ENCODE results near the gene DENND6A. TPM values are rescaled to one million over a fixed set of nuclear protein-coding genes. Genes with fewer than 3 reads are reported as not detected.
A peak's percentile ranks its signal among the peaks of the same experiment; 100 is the strongest.

The DENND6A gene
- total RNA-seq, 1 donor from 2014 or later: 21.5 TPM

DNA sequence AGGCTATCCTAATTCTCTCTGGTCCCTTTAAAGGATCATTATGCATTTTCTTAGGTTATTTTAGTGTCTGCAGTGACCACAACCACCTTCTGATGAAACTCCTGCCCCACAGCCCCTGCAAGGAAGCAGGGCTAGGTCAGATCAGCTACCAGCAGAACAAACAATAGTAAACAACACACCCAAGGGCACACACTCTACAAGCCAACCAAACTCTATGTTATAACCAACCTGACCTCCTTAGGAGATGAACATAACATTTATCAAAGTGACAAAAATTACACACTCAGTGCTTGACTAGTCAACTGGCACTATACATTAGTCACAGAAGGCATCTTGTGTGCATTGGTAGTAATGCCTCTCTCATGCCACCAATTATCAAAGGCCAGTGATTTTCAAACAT is 17.3 kb downstream of the DENND6A start:
- Mint-ChIP-seq H3K9me3 (peaks cover 2% of the 10 kb centered on the region), H3K4me3 (no peak overlapping the region), H3K27ac (peak overlapping the region; percentile 82), H3K4me1 (peaks cover 49% of the 10 kb centered on the region), H3K27me3 (no peaks in the 10 kb centered on the region), H3K36me3 (ENCODE audit: low read depth) (peaks cover 30% of the 10 kb centered on the region)
- ChIA-PET CTCF (no interaction called here), POLR2A (interaction anchor here (0.6 to 1.7 kb wide), 3 partner anchors 13 to 209 kb away, joined by 5 to 15 read pairs (median 13); no protein-coding TSS in a partner anchor)
- intact Hi-C loops (cut with micrococcal nuclease): no loop called here
- ATAC-seq (ENCODE audit: low read depth) (peak; percentile 25), DNase-seq (no peak)
- TF ChIP-seq, protein P1, sequence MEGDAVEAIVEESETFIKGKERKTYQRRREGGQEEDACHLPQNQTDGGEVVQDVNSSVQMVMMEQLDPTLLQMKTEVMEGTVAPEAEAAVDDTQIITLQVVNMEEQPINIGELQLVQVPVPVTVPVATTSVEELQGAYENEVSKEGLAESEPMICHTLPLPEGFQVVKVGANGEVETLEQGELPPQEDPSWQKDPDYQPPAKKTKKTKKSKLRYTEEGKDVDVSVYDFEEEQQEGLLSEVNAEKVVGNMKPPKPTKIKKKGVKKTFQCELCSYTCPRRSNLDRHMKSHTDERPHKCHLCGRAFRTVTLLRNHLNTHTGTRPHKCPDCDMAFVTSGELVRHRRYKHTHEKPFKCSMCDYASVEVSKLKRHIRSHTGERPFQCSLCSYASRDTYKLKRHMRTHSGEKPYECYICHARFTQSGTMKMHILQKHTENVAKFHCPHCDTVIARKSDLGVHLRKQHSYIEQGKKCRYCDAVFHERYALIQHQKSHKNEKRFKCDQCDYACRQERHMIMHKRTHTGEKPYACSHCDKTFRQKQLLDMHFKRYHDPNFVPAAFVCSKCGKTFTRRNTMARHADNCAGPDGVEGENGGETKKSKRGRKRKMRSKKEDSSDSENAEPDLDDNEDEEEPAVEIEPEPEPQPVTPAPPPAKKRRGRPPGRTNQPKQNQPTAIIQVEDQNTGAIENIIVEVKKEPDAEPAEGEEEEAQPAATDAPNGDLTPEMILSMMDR (IDR thresholded peaks at IDR 0.05): no peak

DNA sequence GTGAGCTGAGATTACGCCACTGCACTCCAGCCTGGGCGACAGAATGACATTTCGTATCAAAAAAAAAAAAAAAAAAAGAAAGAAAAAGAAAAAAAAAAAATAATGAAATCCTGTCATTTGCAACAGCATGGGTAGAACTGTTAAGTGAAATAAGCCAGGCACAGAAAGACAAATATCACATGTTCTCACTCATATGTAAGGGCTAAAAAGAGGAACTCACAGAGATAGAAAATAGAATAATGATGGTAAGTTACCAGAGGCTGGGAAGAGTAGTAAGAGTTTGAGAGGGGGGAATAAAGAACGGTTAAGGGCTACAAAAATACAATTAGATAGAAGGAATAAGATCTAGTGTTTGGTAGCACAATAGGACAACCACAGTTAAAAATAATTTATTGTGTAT is 19.7 kb downstream of the DENND6A start:
- Mint-ChIP-seq H3K36me3 (ENCODE audit: low read depth) (peaks cover 27% of the 10 kb centered on the region), H3K4me3 (peak overlapping the region; percentile 12), H3K27ac (peak overlapping the region; percentile 77), H3K27me3 (no peaks in the 10 kb centered on the region), H3K4me1 (peaks cover 53% of the 10 kb centered on the region), H3K9me3 (peaks cover 2% of the 10 kb centered on the region)
- DNase-seq (no peak), ATAC-seq (ENCODE audit: low read depth) (peak; percentile 40)
- intact Hi-C loops (cut with micrococcal nuclease): loop anchor here (5.0 kb wide), 1 partner anchor 756 kb away; no protein-coding TSS in a partner anchor
- ChIA-PET CTCF (no interaction called here), POLR2A (interaction anchor here (0.6 to 1.4 kb wide), 4 partner anchors 16 to 568 kb away, joined by 3 to 7 read pairs (median 3); partner anchors contain the start of gene DENND6A)
- TF ChIP-seq, protein P1 (IDR thresholded peaks at IDR 0.05): no peak

DNA sequence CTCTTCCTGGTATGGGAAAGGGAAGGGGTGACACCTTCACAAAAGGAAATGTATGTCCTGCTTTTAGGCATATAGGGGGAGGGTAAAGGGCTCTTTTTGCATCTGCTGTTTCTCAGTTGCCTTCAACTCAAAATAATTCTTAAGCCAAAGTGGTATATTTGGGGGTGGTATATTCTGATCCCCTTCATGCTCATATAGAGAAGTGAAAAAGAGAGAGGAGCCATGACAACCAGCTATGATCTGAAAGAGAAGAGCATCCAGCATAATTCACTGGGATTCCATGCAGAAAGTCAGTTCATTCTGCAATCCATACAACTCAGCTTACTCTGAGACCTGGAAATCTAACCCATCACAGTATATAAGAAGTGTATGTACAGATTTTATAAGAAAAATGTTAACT is 22.3 kb downstream of the DENND6A start:
- H3K27ac Mint-ChIP-seq: peak overlapping the region; percentile 89
- peaks cover 2% of the 10 kb centered on the region for H3K9me3 Mint-ChIP-seq
- POLR2A ChIA-PET: interaction anchor here (1.2 to 2.5 kb wide), 4 partner anchors 22 to 115 kb away, joined by 5 to 24 read pairs (median 6); partner anchors contain the start of genes ARF4, DENND6A, PDE12 and SLMAP
- peaks cover 45% of the 10 kb centered on the region for H3K4me1 Mint-ChIP-seq
- no peak overlapping the region for H3K4me3 Mint-ChIP-seq
- H3K27me3 Mint-ChIP-seq: no peaks in the 10 kb centered on the region
- ATAC-seq (ENCODE audit: low read depth) (no peak), DNase-seq (no peak)
- peaks cover 32% of the 10 kb centered on the region for H3K36me3 Mint-ChIP-seq (ENCODE audit: low read depth)
- CTCF ChIA-PET: interaction anchor here (1.4 kb wide), 1 partner anchor 9 kb away, joined by 3 read pairs; no protein-coding TSS in a partner anchor
- TF ChIP-seq, protein P1 (IDR thresholded peaks at IDR 0.05): no peak
- intact Hi-C loops (cut with micrococcal nuclease): loop anchor here (2.0 to 5.0 kb wide), 2 partner anchors 114 to 753 kb away; partner anchors contain the start of gene PDE12

DNA sequence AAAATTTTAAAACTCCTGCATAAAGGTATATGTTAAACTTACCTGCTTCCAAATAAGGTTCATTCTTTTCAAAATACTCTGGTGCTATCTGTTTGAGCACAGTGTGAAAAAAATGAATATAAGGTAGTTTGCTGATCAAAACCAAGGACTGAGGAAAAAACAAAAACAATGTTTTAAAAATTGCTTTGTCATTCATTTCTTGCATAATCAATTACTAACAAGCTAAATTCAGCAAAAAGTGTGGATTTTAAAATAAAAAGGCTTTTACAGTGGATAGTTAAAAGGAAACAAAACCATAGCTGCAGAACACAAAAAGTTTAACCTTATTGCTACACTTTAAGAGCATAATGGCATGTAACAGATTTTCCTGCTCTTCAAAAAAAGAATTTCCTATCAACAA is 31.5 kb downstream of the DENND6A start:
- Mint-ChIP-seq H3K4me1 (no peaks in the 10 kb centered on the region), H3K27ac (no peak overlapping the region), H3K4me3 (no peak overlapping the region), H3K27me3 (no peaks in the 10 kb centered on the region), H3K36me3 (ENCODE audit: low read depth) (peaks cover 60% of the 10 kb centered on the region), H3K9me3 (no peaks in the 10 kb centered on the region)
- ATAC-seq (ENCODE audit: low read depth) (no peak), DNase-seq (no peak)
- ChIA-PET POLR2A (interaction anchor here (0.6 to 0.7 kb wide), 2 partner anchors 10 to 191 kb away, joined by 4 to 6 read pairs; no protein-coding TSS in a partner anchor), CTCF (no interaction called here)
- TF ChIP-seq, protein P1 (IDR thresholded peaks at IDR 0.05): no peak
- intact Hi-C loops (cut with micrococcal nuclease): loop anchor here (10.0 kb wide), 1 partner anchor 193 kb away; no protein-coding TSS in a partner anchor

DNA sequence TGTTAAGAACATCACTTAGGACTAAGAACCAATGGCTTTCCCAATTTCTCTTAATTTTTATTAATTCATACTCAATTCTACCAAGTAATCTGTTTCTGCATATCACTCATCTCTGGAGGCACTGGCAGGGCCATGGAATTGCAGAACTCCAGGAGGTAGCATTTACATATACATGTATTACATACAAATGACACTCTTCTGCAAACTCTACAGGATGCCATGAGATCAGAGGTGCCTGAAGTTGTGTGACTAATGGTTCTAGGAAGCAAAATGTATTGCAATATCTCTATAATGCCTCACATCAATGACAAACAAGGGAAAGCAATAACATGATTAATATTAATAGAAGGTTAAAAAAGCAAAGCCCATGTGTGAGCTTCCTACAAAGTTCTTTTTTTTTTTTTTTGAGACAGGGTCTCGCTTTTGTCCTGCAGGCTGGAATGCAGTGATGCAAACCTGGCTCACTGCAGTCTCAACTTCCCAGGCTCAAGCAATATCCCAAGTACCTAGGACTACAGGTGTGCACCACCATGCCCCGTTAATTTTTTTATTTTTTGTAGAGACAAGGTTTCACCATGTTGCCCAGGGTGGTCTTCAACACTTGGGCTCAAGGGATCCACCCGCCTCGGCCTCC is 33.0 kb downstream of the DENND6A start:
- Mint-ChIP-seq H3K27ac (no peak overlapping the region), H3K9me3 (no peaks in the 10 kb centered on the region), H3K27me3 (no peaks in the 10 kb centered on the region), H3K4me3 (no peak overlapping the region), H3K36me3 (ENCODE audit: low read depth) (peaks cover 61% of the 10 kb centered on the region), H3K4me1 (no peaks in the 10 kb centered on the region)
- ATAC-seq (ENCODE audit: low read depth): no peak
- intact Hi-C loops (cut with micrococcal nuclease): loop anchor here (10.0 kb wide), 1 partner anchor 195 kb away; no protein-coding TSS in a partner anchor
- DNase-seq: no peak
- TF ChIP-seq, protein P1 (IDR thresholded peaks at IDR 0.05): no peak
- ChIA-PET CTCF (no interaction called here), POLR2A (no interaction called here)
